B cell (primary cell): ENCODE results near the gene BNIP3.

ENCODE experiments used
- CTCF ChIP-seq: fragments of 200-600 bp; IDR thresholded peaks from one replicate; pipeline ENCODE4 v1.8.0; 2022; ENCODE audit warnings: antibody characterized with exemption, mild to moderate bottlenecking
- EZH2 ChIP-seq: IDR thresholded peaks from 2 replicates; pipeline ENCODE4 v1.6.1; 2012; ENCODE audit warnings: borderline replicate concordance, low read depth, mild to moderate bottlenecking, moderate library complexity, low read length; ENCODE audit not compliant: insufficient read depth, poor library complexity, severe bottlenecking

- TF ChIP-seq CTCF, result no peak
- no peak for TF ChIP-seq EZH2
Measured at GRCh38 chr10:132028706-132029105, 47.0 kb upstream of the BNIP3 start.
